ENCODE data around the gene REG3G. TPM values are rescaled to one million over a fixed set of nuclear protein-coding genes. Genes with fewer than 3 reads are reported as not detected.

REG3G gene
- total and polyA plus RNA-seq, 2 of the 13 experiments (the other 11 are each of a cell fraction or from before 2014, with no cell fraction given): not detected

DNA sequence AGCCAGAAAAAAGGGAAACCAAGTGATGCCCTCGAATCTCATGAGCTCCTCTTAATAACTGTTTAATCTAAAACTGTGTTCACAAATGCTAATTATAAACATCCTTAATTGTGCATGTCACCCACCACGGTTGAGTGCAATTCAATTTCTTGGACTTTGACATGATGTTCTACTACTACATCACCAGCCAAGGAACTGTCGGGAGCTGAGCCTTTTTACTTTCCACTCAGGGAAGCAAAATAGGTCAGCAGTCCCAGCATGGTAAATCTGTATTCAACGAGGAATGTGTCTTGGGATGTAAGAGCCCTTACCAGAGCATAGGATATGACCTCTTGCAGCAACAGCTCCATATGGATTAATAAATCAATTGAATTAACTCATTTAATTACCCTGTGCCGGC is 20.8 kb upstream of the REG3G start:
- 9% methylated on average over 5 of the region's 5 CpGs for WGBS (ENCODE audit: low lambda C conversion rate)
- TF ChIP-seq, protein P1, sequence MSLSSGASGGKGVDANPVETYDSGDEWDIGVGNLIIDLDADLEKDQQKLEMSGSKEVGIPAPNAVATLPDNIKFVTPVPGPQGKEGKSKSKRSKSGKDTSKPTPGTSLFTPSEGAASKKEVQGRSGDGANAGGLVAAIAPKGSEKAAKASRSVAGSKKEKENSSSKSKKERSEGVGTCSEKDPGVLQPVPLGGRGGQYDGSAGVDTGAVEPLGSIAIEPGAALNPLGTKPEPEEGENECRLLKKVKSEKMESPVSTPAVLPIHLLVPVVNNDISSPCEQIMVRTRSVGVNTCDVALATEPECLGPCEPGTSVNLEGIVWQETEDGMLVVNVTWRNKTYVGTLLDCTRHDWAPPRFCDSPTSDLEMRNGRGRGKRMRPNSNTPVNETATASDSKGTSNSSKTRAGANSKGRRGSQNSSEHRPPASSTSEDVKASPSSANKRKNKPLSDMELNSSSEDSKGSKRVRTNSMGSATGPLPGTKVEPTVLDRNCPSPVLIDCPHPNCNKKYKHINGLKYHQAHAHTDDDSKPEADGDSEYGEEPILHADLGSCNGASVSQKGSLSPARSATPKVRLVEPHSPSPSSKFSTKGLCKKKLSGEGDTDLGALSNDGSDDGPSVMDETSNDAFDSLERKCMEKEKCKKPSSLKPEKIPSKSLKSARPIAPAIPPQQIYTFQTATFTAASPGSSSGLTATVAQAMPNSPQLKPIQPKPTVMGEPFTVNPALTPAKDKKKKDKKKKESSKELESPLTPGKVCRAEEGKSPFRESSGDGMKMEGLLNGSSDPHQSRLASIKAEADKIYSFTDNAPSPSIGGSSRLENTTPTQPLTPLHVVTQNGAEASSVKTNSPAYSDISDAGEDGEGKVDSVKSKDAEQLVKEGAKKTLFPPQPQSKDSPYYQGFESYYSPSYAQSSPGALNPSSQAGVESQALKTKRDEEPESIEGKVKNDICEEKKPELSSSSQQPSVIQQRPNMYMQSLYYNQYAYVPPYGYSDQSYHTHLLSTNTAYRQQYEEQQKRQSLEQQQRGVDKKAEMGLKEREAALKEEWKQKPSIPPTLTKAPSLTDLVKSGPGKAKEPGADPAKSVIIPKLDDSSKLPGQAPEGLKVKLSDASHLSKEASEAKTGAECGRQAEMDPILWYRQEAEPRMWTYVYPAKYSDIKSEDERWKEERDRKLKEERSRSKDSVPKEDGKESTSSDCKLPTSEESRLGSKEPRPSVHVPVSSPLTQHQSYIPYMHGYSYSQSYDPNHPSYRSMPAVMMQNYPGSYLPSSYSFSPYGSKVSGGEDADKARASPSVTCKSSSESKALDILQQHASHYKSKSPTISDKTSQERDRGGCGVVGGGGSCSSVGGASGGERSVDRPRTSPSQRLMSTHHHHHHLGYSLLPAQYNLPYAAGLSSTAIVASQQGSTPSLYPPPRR (CRISPR knock-in tag; IDR thresholded peaks at IDR 0.05; ENCODE audit: borderline replicate concordance): no peak
- no peak for TF ChIP-seq BHLHE40 (IDR thresholded peaks at IDR 0.05; ENCODE audit: low read length)
- no peak for TF ChIP-seq ZNF160 (CRISPR knock-in tag; IDR thresholded peaks at IDR 0.05)
- no peak for TF ChIP-seq SRF (IDR thresholded peaks at IDR 0.05; ENCODE audit: low read depth, low read length)
- no peak for TF ChIP-seq CEBPB (IDR thresholded peaks at IDR 0.05; ENCODE audit: borderline replicate concordance, low read depth, low read length)
- TF ChIP-seq TEAD2 (CRISPR knock-in tag; IDR thresholded peaks at IDR 0.05): no peak
- TF ChIP-seq, protein P2, sequence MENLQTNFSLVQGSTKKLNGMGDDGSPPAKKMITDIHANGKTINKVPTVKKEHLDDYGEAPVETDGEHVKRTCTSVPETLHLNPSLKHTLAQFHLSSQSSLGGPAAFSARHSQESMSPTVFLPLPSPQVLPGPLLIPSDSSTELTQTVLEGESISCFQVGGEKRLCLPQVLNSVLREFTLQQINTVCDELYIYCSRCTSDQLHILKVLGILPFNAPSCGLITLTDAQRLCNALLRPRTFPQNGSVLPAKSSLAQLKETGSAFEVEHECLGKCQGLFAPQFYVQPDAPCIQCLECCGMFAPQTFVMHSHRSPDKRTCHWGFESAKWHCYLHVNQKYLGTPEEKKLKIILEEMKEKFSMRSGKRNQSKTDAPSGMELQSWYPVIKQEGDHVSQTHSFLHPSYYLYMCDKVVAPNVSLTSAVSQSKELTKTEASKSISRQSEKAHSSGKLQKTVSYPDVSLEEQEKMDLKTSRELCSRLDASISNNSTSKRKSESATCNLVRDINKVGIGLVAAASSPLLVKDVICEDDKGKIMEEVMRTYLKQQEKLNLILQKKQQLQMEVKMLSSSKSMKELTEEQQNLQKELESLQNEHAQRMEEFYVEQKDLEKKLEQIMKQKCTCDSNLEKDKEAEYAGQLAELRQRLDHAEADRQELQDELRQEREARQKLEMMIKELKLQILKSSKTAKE (CRISPR knock-in tag; IDR thresholded peaks at IDR 0.05; ENCODE audit: borderline replicate concordance): no peak
- no peak for TF ChIP-seq SP2 (CRISPR knock-in tag; IDR thresholded peaks at IDR 0.05)
- no peak for TF ChIP-seq ZNF777 (CRISPR knock-in tag; IDR thresholded peaks at IDR 0.05)
- no peak for TF ChIP-seq RORA (CRISPR knock-in tag; IDR thresholded peaks at IDR 0.05)
- no peak for TF ChIP-seq ZNF839 (CRISPR knock-in tag; IDR thresholded peaks at IDR 0.05; ENCODE audit: borderline replicate concordance)
- TF ChIP-seq PPARG (CRISPR knock-in tag; conservative IDR thresholded peaks at IDR 0.05): no peak
- Histone ChIP-seq H3K4me1 (ENCODE audit: insufficient read depth, low read length) (no peaks in the 10 kb centered on the region), H3K4me3 (replicated peaks in 1 of 3; ENCODE audit: insufficient read depth in 1 of 3, low read depth in 2 of 3, low read length in 3 of 3) (no peak overlapping the region), H3K79me2 (ENCODE audit: insufficient read depth, low read length) (no peaks in the 10 kb centered on the region), H3K9ac (ENCODE audit: insufficient read depth, low read depth, low read length) (no peak overlapping the region), H3K36me3 (replicated peaks in 1 of 2; ENCODE audit: control insufficient read depth in 1 of 2, insufficient read depth in 2 of 2, low read length in 2 of 2) (no peaks in the 10 kb centered on the region), H3K27ac (ENCODE audit: extremely low read length, insufficient read depth, low read length) (no peak overlapping the region), H3K9me3 (ENCODE audit: low read length) (no peaks in the 10 kb centered on the region), H2AFZ (ENCODE audit: low read length) (no peak overlapping the region), H3K27me3 (ENCODE audit: control insufficient read depth in 1 of 2, insufficient read depth in 2 of 2, low read length in 2 of 2) (no peaks in the 10 kb centered on the region), H3K4me2 (ENCODE audit: low read depth, low read length) (no peak overlapping the region), H4K20me1 (ENCODE audit: insufficient read depth, low read length) (no peaks in the 10 kb centered on the region)
- no peak for FAIRE-seq
- POLR2A ChIA-PET: no interaction called here
- in situ Hi-C loops (cut with HindIII; ENCODE audit: extremely low pct_ligation_motif_present, low pct_unique_long_range_greater_than_20kb): no loop called here
- BruUV-seq (replicated peaks): no TSS peak
- intact Hi-C loops (cut with micrococcal nuclease; ENCODE audit: unreplicated experiment): no loop called here
- no peak for DNase-seq (ENCODE audit: low spot score)
- ATAC-seq: no peak
- CTCF ChIA-PET (ENCODE audit: low intra/inter-chr PET ratio, low total read pairs): no interaction called here

Data from HepG2 (cell line).